ENCODE results near the gene OR2A12. TPM values are rescaled to one million over a fixed set of nuclear protein-coding genes. Genes with fewer than 3 reads are reported as not detected.

Gene OR2A12
- total RNA-seq, 3 donors from 2014 or later (not counting 1 experiment from before 2014, with no cell fraction given): not detected

DNA sequence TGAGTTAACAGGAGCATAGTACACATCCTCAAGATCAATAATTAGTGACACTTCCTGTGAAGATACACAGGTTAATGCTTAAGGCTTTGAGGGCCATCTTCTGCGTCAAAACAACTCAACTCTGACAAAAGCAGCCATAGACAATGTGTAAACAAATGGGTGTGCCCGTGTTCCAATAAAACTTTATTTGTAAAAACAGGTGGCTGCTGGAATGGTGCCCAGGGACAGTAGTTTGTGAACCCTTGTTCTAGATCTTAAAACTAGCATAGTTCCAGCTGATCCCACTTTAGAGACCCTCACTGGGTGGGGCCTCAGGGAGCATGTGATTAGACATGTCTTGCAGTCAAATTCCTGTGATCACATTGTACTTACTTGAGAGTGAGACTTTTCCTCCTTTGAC, 44.7 kb downstream of the OR2A12 start:
- Histone ChIP-seq H3K36me3 (ENCODE audit: control insufficient read depth, insufficient read depth, low read length) (no peaks in the 10 kb centered on the region), H3K27ac (ENCODE audit: low read length) (no peak overlapping the region), H3K9me3 (ENCODE audit: control insufficient read depth, insufficient read depth, low read length) (no peaks in the 10 kb centered on the region), H3K4me3 (ENCODE audit: low read length) (no peak overlapping the region), H3K27me3 (ENCODE audit: control insufficient read depth, insufficient read depth, low read length) (no peaks in the 10 kb centered on the region), H3K4me1 (ENCODE audit: control insufficient read depth, insufficient read depth, low read length) (no peaks in the 10 kb centered on the region)
- DNase-seq: no peak
- H3K27ac Mint-ChIP-seq: no peak overlapping the region
- 88% methylated on average over 2 of the region's 2 CpGs for WGBS (ENCODE audit: insufficient coverage)
- no peaks in the 10 kb centered on the region for H3K9me3 Mint-ChIP-seq
- peaks cover 0 to 2% of the 10 kb centered on the region in 2 donors for H3K27me3 Mint-ChIP-seq (ENCODE audit: low read depth in 2 of 2)
- intact Hi-C loops (cut with micrococcal nuclease): no loop called here
- no peaks in the 10 kb centered on the region for H3K36me3 Mint-ChIP-seq
- no peaks in the 10 kb centered on the region for H3K4me1 Mint-ChIP-seq
- no peak overlapping the region for H3K4me3 Mint-ChIP-seq
- ATAC-seq: no peak
- no peak for TF ChIP-seq CTCF (IDR thresholded peaks at IDR 0.05)

- Histone ChIP-seq H3K27ac (ENCODE audit: low read length) (no peak overlapping the region), H3K4me3 (ENCODE audit: low read length) (no peak overlapping the region), H3K27me3 (ENCODE audit: control insufficient read depth, insufficient read depth, low read length) (no peaks in the 10 kb centered on the region), H3K36me3 (ENCODE audit: control insufficient read depth, insufficient read depth, low read length) (no peaks in the 10 kb centered on the region), H3K4me1 (ENCODE audit: control insufficient read depth, insufficient read depth, low read length) (no peaks in the 10 kb centered on the region), H3K9me3 (ENCODE audit: control insufficient read depth, insufficient read depth, low read length) (no peaks in the 10 kb centered on the region)
- WGBS (ENCODE audit: insufficient coverage): 83% methylated on average over 3 of the region's 3 CpGs
- H3K36me3 Mint-ChIP-seq: no peaks in the 10 kb centered on the region
- DNase-seq (no peak), ATAC-seq (no peak)
- no peak overlapping the region for H3K4me3 Mint-ChIP-seq
- intact Hi-C loops (cut with micrococcal nuclease): no loop called here
- no peaks in the 10 kb centered on the region for H3K9me3 Mint-ChIP-seq
- no peak overlapping the region for H3K27ac Mint-ChIP-seq
- no peaks in the 10 kb centered on the region for H3K4me1 Mint-ChIP-seq
- TF ChIP-seq CTCF (IDR thresholded peaks at IDR 0.05): no peak
- H3K27me3 Mint-ChIP-seq (ENCODE audit: low read depth in 2 of 2): no peaks in the 10 kb centered on the region
Measured at GRCh38 chr7:144132262-144132661, 46.2 kb downstream of the OR2A12 start.

- H3K9me3 ChIP-seq (ENCODE audit: control insufficient read depth, insufficient read depth, low read length): no peaks in the 10 kb centered on the region
- WGBS (ENCODE audit: insufficient coverage): 0% methylated on average over 1 of the region's 6 CpGs
- DNase-seq (no peak), ATAC-seq (no peak)
- no peaks in the 10 kb centered on the region for H3K27me3 ChIP-seq (ENCODE audit: control insufficient read depth, insufficient read depth, low read length)
- no peaks in the 10 kb centered on the region for H3K9me3 Mint-ChIP-seq
- no peak for TF ChIP-seq CTCF (IDR thresholded peaks at IDR 0.05)
- H3K4me3 ChIP-seq (ENCODE audit: low read length): no peak overlapping the region
- no peaks in the 10 kb centered on the region for H3K27me3 Mint-ChIP-seq (ENCODE audit: low read depth in 2 of 2)
- H3K36me3 Mint-ChIP-seq: no peaks in the 10 kb centered on the region
- H3K27ac ChIP-seq (ENCODE audit: low read length): no peak overlapping the region
- H3K4me1 Mint-ChIP-seq: no peaks in the 10 kb centered on the region
- H3K36me3 ChIP-seq (ENCODE audit: control insufficient read depth, insufficient read depth, low read length): no peaks in the 10 kb centered on the region
- H3K4me3 Mint-ChIP-seq: no peak overlapping the region
- H3K4me1 ChIP-seq (ENCODE audit: control insufficient read depth, insufficient read depth, low read length): no peaks in the 10 kb centered on the region
- no peak overlapping the region for H3K27ac Mint-ChIP-seq
- intact Hi-C loops (cut with micrococcal nuclease): no loop called here
Measured at GRCh38 chr7:144133307-144133706, 47.2 kb downstream of the OR2A12 start.

DNA sequence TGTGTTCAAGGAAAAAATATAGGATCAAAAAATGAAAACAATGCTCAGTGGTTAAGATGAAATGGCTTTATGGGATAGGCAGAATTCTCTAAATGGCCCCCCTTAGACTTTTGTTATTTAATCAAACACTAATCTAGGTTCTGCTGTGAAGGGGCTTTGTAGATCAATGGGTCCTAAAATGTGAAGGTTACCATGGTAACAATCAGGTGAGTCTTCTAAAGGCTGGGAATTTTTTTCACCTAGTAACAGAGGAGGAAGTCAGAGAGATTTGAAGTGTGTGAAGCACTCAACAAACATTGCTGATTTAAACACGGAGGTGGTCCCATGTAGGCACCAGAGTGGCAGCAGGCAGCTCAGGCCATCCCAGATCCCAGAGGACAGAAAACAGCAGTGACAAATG, 48.0 kb downstream of the OR2A12 start:
- Mint-ChIP-seq H3K27me3 (ENCODE audit: low read depth in 2 of 2) (no peaks in the 10 kb centered on the region), H3K27ac (no peak overlapping the region), H3K4me3 (no peak overlapping the region), H3K9me3 (no peaks in the 10 kb centered on the region), H3K4me1 (no peaks in the 10 kb centered on the region), H3K36me3 (no peaks in the 10 kb centered on the region)
- 83% methylated on average over 1 of the region's 1 CpG for WGBS (ENCODE audit: insufficient coverage)
- intact Hi-C loops (cut with micrococcal nuclease): no loop called here
- H3K27ac ChIP-seq (ENCODE audit: low read length): no peak overlapping the region
- TF ChIP-seq CTCF (IDR thresholded peaks at IDR 0.05): no peak
- ATAC-seq (no peak), DNase-seq (no peak)
- H3K9me3 ChIP-seq (ENCODE audit: control insufficient read depth, insufficient read depth, low read length): no peaks in the 10 kb centered on the region
- H3K27me3 ChIP-seq (ENCODE audit: control insufficient read depth, insufficient read depth, low read length): no peaks in the 10 kb centered on the region
- H3K4me3 ChIP-seq (ENCODE audit: low read length): no peak overlapping the region
- no peaks in the 10 kb centered on the region for H3K4me1 ChIP-seq (ENCODE audit: control insufficient read depth, insufficient read depth, low read length)
- no peaks in the 10 kb centered on the region for H3K36me3 ChIP-seq (ENCODE audit: control insufficient read depth, insufficient read depth, low read length)
